HFFc6 (cell line): ENCODE data around the gene EMP3. TPM values are rescaled to one million over a fixed set of nuclear protein-coding genes. Genes with fewer than 3 reads are reported as not detected.

Source experiments
- DNase-seq: peaks from one replicate; pipeline ENCODE4 v3.0.0-alpha.2; 2018
- H3K27ac Mint-ChIP-seq: 2 replicates; pipeline ENCODE4 v1.8.0; 2020; ENCODE audit warnings: mild to moderate bottlenecking, mixed read lengths
- H3K27me3 Mint-ChIP-seq: 2 replicates; pipeline ENCODE4 v1.8.0; 2021; ENCODE audit warnings: mild to moderate bottlenecking, moderate library complexity, mixed read lengths; ENCODE audit not compliant: insufficient read depth
- H3K36me3 Mint-ChIP-seq: 2 replicates; pipeline ENCODE4 v1.8.0; 2021; ENCODE audit warnings: low read depth, mixed read lengths
- H3K4me1 Mint-ChIP-seq: 2 replicates; pipeline ENCODE4 v1.8.0; 2020; ENCODE audit warnings: low read depth, mixed read lengths
- H3K4me3 Mint-ChIP-seq: 2 replicates; pipeline ENCODE4 v1.8.0; 2020; ENCODE audit warnings: mild to moderate bottlenecking, moderate library complexity, mixed read lengths
- H3K9me3 Mint-ChIP-seq: 2 replicates; pipeline ENCODE4 v1.8.0; 2020; ENCODE audit warnings: mild to moderate bottlenecking, mixed read lengths
- CTCF ChIP-seq: fragments of 200-600 bp; sonication (generic); IDR thresholded peaks from 2 replicates; pipeline ENCODE4 v1.5.0; 2021; ENCODE audit warnings: antibody characterized with exemption, mild to moderate bottlenecking
- long read RNA-seq: library from polyadenylated mRNA; unstranded; transcript quantifications from one replicate; pipeline ENCODE4 v2.0.0, GENCODE V29; 2019
- total RNA-seq, 6 experiments: library from RNA; stranded (reverse); fragmentation: NEBNext Ultra II Directional; extraction: Animal tissue kit (Norgen Biotek cat#: 25700); gene quantifications; 2 replicates in 1 of 6; 3 replicates in 5 of 6; pipeline ENCODE4 v1.2.3, GENCODE V29; 2021

Gene EMP3
- total RNA-seq = 100 to 1,000 TPM; 471 to 574 (median 525) TPM
- long read RNA-seq, transcript EMP3-205 (2 exons, 406 nt) = minor isoform, 7 of 332 reads
- long read RNA-seq, transcript EMP3-201 (5 exons, 876 nt) = major isoform, 242 of 332 reads
- long read RNA-seq, transcript EMP3-204 (4 exons, 761 nt) = minor isoform, 7 of 332 reads
- long read RNA-seq, partial matches to known transcripts = 62 of 332 reads
- long read RNA-seq, other reads (novel, unspliced or antisense) = 7 of 332 reads

- peaks cover 75% of the 10 kb centered on the region for H3K4me1 Mint-ChIP-seq
- H3K9me3 Mint-ChIP-seq = no peaks in the 10 kb centered on the region
- DNase-seq = peak; percentile 91
- H3K4me3 Mint-ChIP-seq = peak within 1 kb of the TSS; percentile 96
- peaks cover 29% of the 10 kb centered on the region for H3K36me3 Mint-ChIP-seq
- no peaks in the 10 kb centered on the region; the same call in 1 of the 2 replicates for H3K27me3 Mint-ChIP-seq
- TF ChIP-seq CTCF = no peak
- peak within 1 kb of the TSS; percentile 99 for H3K27ac Mint-ChIP-seq
Observed at GRCh38 chr19:48325265-48325910, at the start of gene EMP3. TSS of gene EMP3 (plus strand) at chr19:48325552. CDS start at chr19:48326845, 1,293 bp downstream.

- peaks cover 4% of the 10 kb centered on the region for H3K27me3 Mint-ChIP-seq
- H3K9me3 Mint-ChIP-seq = peaks cover 12% of the 10 kb centered on the region
- no peak overlapping the region for H3K27ac Mint-ChIP-seq
- no peak for TF ChIP-seq CTCF
- DNase-seq = no peak
- peaks cover 15% of the 10 kb centered on the region for H3K4me1 Mint-ChIP-seq
- H3K4me3 Mint-ChIP-seq = no peak overlapping the region
- H3K36me3 Mint-ChIP-seq = peaks cover 11% of the 10 kb centered on the region
Observed at GRCh38 chr19:48279747-48280146, 45.6 kb upstream of the EMP3 start.

GRCh38 chr19:48283908-48284307 lies 41.4 kb upstream of the EMP3 start:
- Mint-ChIP-seq H3K9me3 (peaks cover 37% of the 10 kb centered on the region), H3K27ac (peak overlapping the region; percentile 94), H3K4me1 (peaks cover 18% of the 10 kb centered on the region), H3K36me3 (peaks cover 32% of the 10 kb centered on the region), H3K27me3 (peaks cover 2% of the 10 kb centered on the region), H3K4me3 (peak overlapping the region; percentile 47)
- peak; percentile 91 for DNase-seq
- no peak for TF ChIP-seq CTCF

DNA sequence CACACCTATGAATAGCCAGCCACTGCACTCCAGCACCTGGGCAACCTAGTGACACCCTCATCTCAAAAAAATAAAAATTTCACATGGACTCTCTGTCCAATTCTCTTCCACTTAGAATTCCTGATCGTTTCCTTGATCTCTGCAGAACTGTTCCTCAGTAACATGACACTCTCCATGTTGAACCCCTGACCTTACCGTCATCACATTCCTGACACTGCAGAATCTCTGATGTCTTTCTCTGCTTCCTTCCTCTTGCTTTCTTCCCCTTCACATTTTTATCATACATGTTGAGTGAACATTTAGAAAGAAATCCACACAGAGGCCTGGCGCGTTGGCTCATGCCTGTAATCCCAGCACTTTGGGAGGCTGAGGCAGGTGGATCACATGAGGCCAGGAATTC lies 40.5 kb upstream of the EMP3 start:
- peaks cover 18% of the 10 kb centered on the region for H3K4me1 Mint-ChIP-seq
- peak overlapping the region; percentile 69 for H3K4me3 Mint-ChIP-seq
- peak; percentile 19 for DNase-seq
- peaks cover 37% of the 10 kb centered on the region for H3K9me3 Mint-ChIP-seq
- peaks cover 2% of the 10 kb centered on the region for H3K27me3 Mint-ChIP-seq
- H3K27ac Mint-ChIP-seq = peak overlapping the region; percentile 94
- no peak for TF ChIP-seq CTCF
- peaks cover 32% of the 10 kb centered on the region for H3K36me3 Mint-ChIP-seq

- peaks cover 32% of the 10 kb centered on the region for H3K36me3 Mint-ChIP-seq
- peaks cover 37% of the 10 kb centered on the region for H3K9me3 Mint-ChIP-seq
- DNase-seq = no peak
- H3K4me1 Mint-ChIP-seq = peaks cover 34% of the 10 kb centered on the region
- peaks cover 2% of the 10 kb centered on the region for H3K27me3 Mint-ChIP-seq
- H3K27ac Mint-ChIP-seq = no peak overlapping the region
- H3K4me3 Mint-ChIP-seq = no peak overlapping the region
- no peak for TF ChIP-seq CTCF
Observed at GRCh38 chr19:48287748-48288147, 37.6 kb upstream of the EMP3 start.
